IPS DF 4.7 (cell line): ENCODE results near the gene CD79A.
"Not testable (repeated sequence)": the region's sequence is repeated elsewhere in the genome, so short reads cannot be mapped to it uniquely, and the experiment has no call there.

ENCODE experiments used
- DNase-seq: peaks from one replicate; pipeline ENCODE4 v3.0.0-alpha.2; 2013; ENCODE audit warnings: low spot score; ENCODE audit errors: extremely low read depth

CD79A gene

DNA sequence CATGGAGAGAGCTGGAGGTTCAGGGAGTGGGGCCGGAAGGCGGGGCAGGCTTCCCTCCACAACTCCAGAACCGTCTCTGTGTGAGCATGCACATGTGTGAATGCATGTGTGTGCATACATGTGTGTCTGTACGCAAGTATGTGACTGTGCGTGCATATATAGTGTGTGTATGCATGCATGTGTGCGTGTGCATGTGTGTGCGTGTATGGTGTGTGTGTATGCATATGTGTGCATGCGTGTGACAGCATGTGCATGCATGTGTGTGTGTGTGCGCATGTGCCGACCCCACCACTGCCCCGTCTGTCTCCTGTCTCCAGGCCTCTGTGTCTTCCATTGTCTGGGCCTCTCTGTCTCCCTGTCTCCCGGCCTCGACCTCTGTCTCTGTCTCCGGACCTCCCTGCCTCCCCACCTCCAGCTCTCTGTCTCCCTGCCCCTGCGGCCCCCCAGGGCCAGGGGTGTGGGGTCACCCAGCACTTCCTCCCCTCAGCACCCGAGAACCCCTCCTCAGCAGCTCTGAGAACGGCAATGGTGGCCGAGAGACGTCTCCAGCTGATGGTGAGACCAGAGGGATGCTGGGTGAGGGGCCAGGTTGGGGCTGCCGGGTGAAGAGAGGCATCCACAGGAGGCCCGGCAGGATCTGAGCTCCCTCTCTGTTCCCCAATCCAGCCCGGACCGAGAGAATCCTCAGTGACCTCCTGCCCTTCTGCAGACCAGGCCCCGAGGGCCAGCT, 28.4 kb downstream of the CD79A start:
- DNase-seq = no peak

GRCh38 chr19:41906271-41906670, 29.2 kb downstream of the CD79A start:
- DNase-seq = no peak

DNA sequence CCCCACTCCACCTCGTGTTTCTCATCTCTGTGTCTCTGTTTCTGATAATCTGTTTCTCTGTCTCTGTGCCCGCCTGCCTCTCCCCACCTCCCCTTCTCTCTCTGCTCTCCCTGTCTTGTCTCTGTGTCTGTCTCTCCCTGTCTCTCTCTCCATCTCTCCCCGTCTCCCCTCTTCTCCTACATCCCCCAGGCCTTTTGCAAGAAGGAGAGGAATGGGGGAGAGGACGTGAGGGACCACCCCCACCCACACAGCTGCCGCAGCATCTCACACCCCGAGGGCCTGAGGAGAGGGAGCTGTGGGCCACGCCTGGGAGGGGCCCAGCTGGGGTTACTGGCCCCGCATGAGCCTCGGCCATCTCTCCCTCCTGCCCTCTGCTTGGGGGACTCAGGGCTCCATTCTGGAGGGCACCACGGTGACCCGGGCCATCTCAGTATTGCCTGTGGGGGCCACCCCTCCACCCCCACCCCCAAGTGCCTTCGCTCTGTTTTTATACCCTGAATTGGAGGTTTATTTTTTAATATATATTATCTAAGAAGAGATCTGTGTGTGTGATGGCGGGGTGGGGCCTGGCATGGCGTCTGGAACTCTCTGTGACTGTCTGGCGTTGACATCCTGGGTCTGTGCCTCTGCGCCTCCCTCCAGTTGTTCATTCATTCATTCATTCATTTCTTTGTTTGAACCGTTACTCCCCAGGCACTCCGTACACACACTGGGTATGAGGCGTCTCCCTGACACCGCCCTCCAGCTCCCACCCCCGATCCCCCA, 30.0 kb downstream of the CD79A start:
- DNase-seq = no peak

- no peak for DNase-seq
These were observed 31.0 kb downstream of the CD79A start for GRCh38 chr19:41907994-41908615.

- no peak for DNase-seq
These were observed 31.8 kb downstream of the CD79A start for GRCh38 chr19:41908724-41909464.

DNA sequence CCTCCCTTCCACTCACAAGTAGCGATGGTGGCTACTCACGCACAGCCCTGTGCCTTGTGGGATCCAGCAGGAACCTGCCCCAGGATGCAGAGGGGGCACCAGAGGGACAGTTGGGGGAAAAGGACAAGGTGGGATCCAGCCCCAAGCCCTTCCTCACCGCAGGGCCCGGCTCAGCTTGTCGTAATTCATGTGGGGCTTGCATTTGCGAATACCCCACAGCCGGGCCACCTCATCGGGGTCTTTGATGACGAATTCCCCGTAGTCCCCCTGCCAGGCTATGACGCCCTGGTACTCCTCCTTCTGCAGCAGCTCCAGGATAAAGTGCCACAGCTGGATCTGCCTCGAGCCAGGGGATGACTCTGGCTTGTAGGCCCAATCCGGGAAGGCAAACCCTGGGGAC, 32.6 kb downstream of the CD79A start:
- DNase-seq = no peak

DNA sequence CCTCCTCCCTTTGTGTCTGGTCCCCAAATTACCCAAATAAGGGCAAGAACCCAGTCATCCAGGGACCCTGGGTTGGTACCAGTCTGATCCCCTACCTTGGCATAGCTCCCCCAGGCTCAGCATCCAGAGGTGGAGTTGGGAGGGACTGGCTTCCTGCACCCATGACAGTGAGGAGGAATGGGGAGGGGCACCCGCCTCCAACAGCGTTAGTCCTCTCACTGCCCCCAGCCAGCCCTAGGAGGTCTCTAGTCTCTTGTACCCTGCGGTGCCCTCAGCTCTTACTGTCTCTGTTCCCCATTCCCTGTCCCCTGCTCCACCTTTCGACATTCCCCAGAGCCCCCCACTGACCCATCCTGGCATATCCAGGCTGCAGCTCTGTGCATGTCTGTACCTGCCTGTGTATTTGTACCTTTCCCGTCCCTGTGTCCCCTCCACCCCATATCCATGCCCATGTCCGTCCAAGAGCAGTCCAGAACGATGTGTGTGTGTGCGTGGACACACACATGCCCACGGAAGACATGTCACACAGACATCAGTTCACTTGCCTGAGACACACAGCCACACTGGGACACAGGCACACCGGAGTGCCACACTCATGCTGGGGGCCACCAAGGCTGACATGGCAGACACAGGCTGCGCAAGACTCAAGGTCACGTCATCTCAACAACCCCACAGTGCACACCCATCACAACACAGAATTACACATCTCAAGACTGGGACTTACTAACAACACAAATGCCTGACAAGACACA, 33.3 kb downstream of the CD79A start:
- no peak for DNase-seq

- no peak for DNase-seq
These were observed 34.2 kb downstream of the CD79A start for GRCh38 chr19:41910992-41911888.

- no peak for DNase-seq
These were observed 35.0 kb downstream of the CD79A start for GRCh38 chr19:41911889-41912731.

GRCh38 chr19:41912899-41913537, 35.9 kb downstream of the CD79A start:
- no peak for DNase-seq

- DNase-seq = no peak
These were observed 36.7 kb downstream of the CD79A start for GRCh38 chr19:41913538-41914423.

GRCh38 chr19:41914424-41914834, 37.4 kb downstream of the CD79A start:
- DNase-seq = not testable (repeated sequence)

DNA sequence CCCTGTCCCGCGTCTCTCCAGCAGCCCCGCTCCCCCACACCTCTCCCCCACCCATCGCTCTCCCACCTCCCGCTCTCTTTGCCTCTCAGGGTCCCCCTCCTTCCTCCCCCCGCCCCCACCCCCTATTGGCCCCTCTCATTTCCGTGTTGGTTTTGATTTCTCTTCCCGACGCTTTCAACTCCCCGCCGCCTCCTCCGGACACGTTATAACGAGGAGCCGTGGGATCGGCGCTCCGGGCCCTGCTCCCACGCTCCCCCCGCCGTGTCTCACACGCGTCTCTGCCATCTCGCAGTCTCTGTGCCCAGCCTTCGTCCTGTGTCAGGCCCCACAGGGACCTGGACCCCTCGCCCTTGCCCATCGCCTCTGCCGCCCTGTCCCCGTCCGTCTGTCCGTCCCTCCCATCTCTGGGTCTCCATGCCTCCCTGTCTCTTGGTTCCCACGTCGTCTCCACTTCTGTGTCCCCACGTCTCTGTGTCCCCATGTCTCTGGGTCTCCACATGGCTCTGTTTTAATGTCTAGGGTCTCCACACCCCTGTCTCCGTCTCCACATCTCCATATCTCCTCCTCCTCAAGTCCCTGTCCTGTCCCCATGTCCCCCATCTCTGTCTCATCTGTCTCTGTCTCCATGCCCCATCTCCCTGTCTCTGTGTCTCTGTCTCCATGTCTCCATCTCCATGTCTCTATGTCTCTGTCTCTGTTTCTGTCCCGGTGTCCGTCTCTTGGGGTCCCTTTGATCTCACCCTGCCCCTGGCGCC, 38.1 kb downstream of the CD79A start:
- DNase-seq = no peak

DNA sequence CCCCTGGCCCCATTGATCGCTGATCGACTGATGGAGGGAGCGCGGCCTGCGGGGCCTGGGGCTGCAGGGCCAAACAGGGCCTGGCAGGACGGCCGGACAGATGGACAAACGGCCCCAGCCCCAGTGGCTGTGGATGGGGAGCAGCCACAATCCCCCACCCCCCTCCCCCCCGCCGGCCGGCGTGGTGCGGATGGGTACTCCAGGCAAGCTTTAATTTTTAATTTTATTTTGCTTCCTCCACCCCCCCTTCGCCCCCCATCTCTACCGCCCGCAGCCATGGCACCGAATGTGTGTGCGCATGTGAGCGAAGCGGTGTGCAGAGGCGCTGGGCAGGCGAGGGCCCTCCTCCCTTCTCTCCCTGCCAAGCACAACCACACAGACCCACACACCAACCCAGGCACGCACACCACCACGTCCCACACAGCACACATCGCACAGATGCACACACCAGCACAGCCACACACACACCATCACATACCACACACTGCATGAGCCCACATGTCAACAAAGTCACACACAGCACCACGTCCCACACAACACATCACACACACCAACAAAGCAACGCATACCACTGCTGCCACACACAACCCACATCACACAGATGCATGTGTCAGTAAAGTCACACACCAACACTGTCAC, 38.8 kb downstream of the CD79A start:
- DNase-seq = no peak

GRCh38 chr19:41917676-41918075, 40.6 kb downstream of the CD79A start:
- no peak for DNase-seq

GRCh38 chr19:41918095-41918494, 41.0 kb downstream of the CD79A start:
- no peak for DNase-seq
